H9 (cell line): Measurements from ENCODE around the gene THAP2. TPM values are rescaled to one million over a fixed set of nuclear protein-coding genes. Genes with fewer than 3 reads are reported as not detected.
A peak's percentile ranks its signal among the peaks of the same experiment; 100 is the strongest.

Experiments used
- DNase-seq: peaks from one replicate; pipeline ENCODE4 v3.0.0-alpha.2; 2017
- H2AFZ ChIP-seq: one replicate; pipeline ENCODE4 v1.6.1; 2013; ENCODE audit warnings: mild to moderate bottlenecking, low read length, control low read depth, moderate library complexity
- H2AK5ac ChIP-seq: 2 replicates; pipeline ENCODE4 v1.6.1; 2013; ENCODE audit warnings: low read length, control low read depth, mixed read lengths; ENCODE audit not compliant: insufficient read length
- H2BK120ac ChIP-seq: one replicate; pipeline ENCODE4 v1.6.1; 2013; ENCODE audit warnings: low read depth, mild to moderate bottlenecking, low read length, control low read depth, inconsistent platforms; ENCODE audit not compliant: poor library complexity, severe bottlenecking
- H2BK12ac ChIP-seq: 2 replicates; pipeline ENCODE4 v1.6.1; 2013; ENCODE audit warnings: low read length, control low read depth, mixed read lengths, low read depth; ENCODE audit not compliant: insufficient read length
- H2BK15ac ChIP-seq: 2 replicates; pipeline ENCODE4 v1.6.1; 2013; ENCODE audit warnings: low read depth, low read length, control low read depth
- H2BK20ac ChIP-seq: one replicate; pipeline ENCODE4 v1.6.1; 2013; ENCODE audit warnings: low read depth, mild to moderate bottlenecking, low read length, control low read depth, inconsistent platforms; ENCODE audit not compliant: poor library complexity, severe bottlenecking
- H2BK5ac ChIP-seq: 2 replicates; pipeline ENCODE4 v1.6.1; 2013; ENCODE audit warnings: low read length, control low read depth, mixed read lengths; ENCODE audit not compliant: insufficient read length
- H3K14ac ChIP-seq: 2 replicates; pipeline ENCODE4 v1.6.1; 2013; ENCODE audit warnings: low read length, control low read depth; ENCODE audit not compliant: insufficient read depth
- H3K18ac ChIP-seq: 2 replicates; pipeline ENCODE4 v1.6.1; 2013; ENCODE audit warnings: low read depth, mild to moderate bottlenecking, mixed read lengths, low read length, control low read depth; ENCODE audit not compliant: insufficient read length
- H3K23ac ChIP-seq: 2 replicates; pipeline ENCODE4 v1.6.1; 2013; ENCODE audit warnings: low read length, control low read depth, mixed read lengths, low read depth; ENCODE audit not compliant: insufficient read length
- H3K23me2 ChIP-seq: 2 replicates; pipeline ENCODE4 v1.6.1; 2013; ENCODE audit warnings: low read depth, mild to moderate bottlenecking, mixed read lengths, low read length, control low read depth; ENCODE audit not compliant: insufficient read length, poor library complexity, severe bottlenecking
- H3K27ac ChIP-seq: 2 replicates; pipeline ENCODE4 v1.5.1; 2013; ENCODE audit warnings: low read length, control low read depth, mixed read lengths, low read depth; ENCODE audit not compliant: insufficient read length
- H3K27me3 ChIP-seq: 2 replicates; pipeline ENCODE4 v1.6.1; 2013; ENCODE audit warnings: low read length, control low read depth, inconsistent platforms; ENCODE audit not compliant: insufficient read depth
- H3K4ac ChIP-seq: 2 replicates; pipeline ENCODE4 v1.6.1; 2013; ENCODE audit warnings: low read depth, mild to moderate bottlenecking, control low read depth, inconsistent platforms, low read length, moderate library complexity
- H3K4me1 ChIP-seq: 2 replicates; pipeline ENCODE4 v1.6.1; 2013; ENCODE audit warnings: low read length, control low read depth, inconsistent platforms; ENCODE audit not compliant: insufficient read depth
- H3K4me2 ChIP-seq: 2 replicates; pipeline ENCODE4 v1.6.1; 2013; ENCODE audit warnings: low read length, control low read depth, mixed read lengths; ENCODE audit not compliant: insufficient read length, insufficient read depth
- H3K56ac ChIP-seq: 2 replicates; pipeline ENCODE4 v1.6.1; 2013; ENCODE audit warnings: low read depth, mild to moderate bottlenecking, mixed read lengths, low read length, control low read depth; ENCODE audit not compliant: insufficient read length
- H3K79me1 ChIP-seq: 2 replicates; pipeline ENCODE4 v1.6.1; 2013; ENCODE audit warnings: low read depth, mild to moderate bottlenecking, moderate library complexity, low read length, control low read depth, inconsistent platforms; ENCODE audit not compliant: insufficient read depth, poor library complexity, severe bottlenecking
- H3K79me2 ChIP-seq: 2 replicates; pipeline ENCODE4 v1.6.1; 2013; ENCODE audit warnings: low read length, control low read depth, inconsistent platforms; ENCODE audit not compliant: insufficient read depth
- H3K9ac ChIP-seq: 2 replicates; pipeline ENCODE4 v1.6.1; 2013; ENCODE audit warnings: low read length, control low read depth, mixed read lengths; ENCODE audit not compliant: insufficient read length; ENCODE audit errors: extremely low read depth
- H3K9me3 ChIP-seq: one replicate; pipeline ENCODE4 v1.6.1; 2013; ENCODE audit warnings: low read depth, low read length, inconsistent platforms; ENCODE audit not compliant: control insufficient read depth
- H3T11ph ChIP-seq: one replicate; pipeline ENCODE4 v1.6.1; 2013; ENCODE audit warnings: mild to moderate bottlenecking, low read length, control low read depth, inconsistent platforms
- H4K20me1 ChIP-seq: one replicate; pipeline ENCODE4 v1.6.1; 2013; ENCODE audit not compliant: control insufficient read depth, insufficient read length, insufficient read depth
- H4K5ac ChIP-seq: 2 replicates; pipeline ENCODE4 v1.6.1; 2013; ENCODE audit warnings: low read depth, mild to moderate bottlenecking, mixed read lengths, low read length, control low read depth; ENCODE audit not compliant: insufficient read length
- H4K8ac ChIP-seq: replicated peaks from 2 replicates; pipeline ENCODE4 v1.6.1; 2013; ENCODE audit warnings: low read length, control low read depth, mixed read lengths, low read depth; ENCODE audit not compliant: insufficient read length
- H4K91ac ChIP-seq: 2 replicates; pipeline ENCODE4 v1.6.1; 2013; ENCODE audit warnings: low read depth, mild to moderate bottlenecking, moderate library complexity, mixed read lengths, low read length, control low read depth; ENCODE audit not compliant: insufficient read length
- H3K27ac Mint-ChIP-seq, 3 experiments: 2 replicates in 2 of 3; 3 replicates in 1 of 3; pipeline ENCODE4 v1.8.0; 2020 to 2021; ENCODE audit warnings: mixed read lengths in 3 of 3, mild to moderate bottlenecking in 1 of 3, moderate library complexity in 1 of 3
- H3K27me3 Mint-ChIP-seq: 2 replicates; pipeline ENCODE4 v1.8.0; 2021; ENCODE audit warnings: low read depth, mild to moderate bottlenecking, moderate library complexity, mixed read lengths
- H3K36me3 Mint-ChIP-seq, 3 experiments: 2 replicates in 2 of 3; 3 replicates in 1 of 3; pipeline ENCODE4 v1.8.0; 2020 to 2021; ENCODE audit warnings: low read depth in 3 of 3, mixed read lengths in 3 of 3; ENCODE audit not compliant: insufficient read depth in 1 of 3
- H3K4me1 Mint-ChIP-seq, 2 experiments: 2 replicates each; pipeline ENCODE4 v1.8.0; 2020; ENCODE audit warnings: mixed read lengths in 2 of 2
- H3K4me3 Mint-ChIP-seq, 2 experiments: 2 replicates in 1 of 2; 3 replicates in 1 of 2; pipeline ENCODE4 v1.8.0; 2020 to 2021; ENCODE audit warnings: mild to moderate bottlenecking in 2 of 2, mixed read lengths in 2 of 2, moderate library complexity in 1 of 2
- H3K9me3 Mint-ChIP-seq, 2 experiments: 2 replicates in 1 of 2; 3 replicates in 1 of 2; pipeline ENCODE4 v1.8.0; 2020; ENCODE audit warnings: mild to moderate bottlenecking in 2 of 2, mixed read lengths in 2 of 2, moderate library complexity in 1 of 2
- CTCF ChIP-seq: fragments of 200-600 bp; sonication (generic); conservative IDR thresholded peaks from 3 replicates; pipeline ENCODE4 v1.8.0; 2021; ENCODE audit warnings: antibody characterized with exemption, mild to moderate bottlenecking
- WGBS: extraction: QIAGEN DNeasy Blood & Tissue Kit; methylation state at CpG from one replicate; pipeline ENCODE4 v1.1.7; 2013; ENCODE audit warnings: missing lambda C conversion rate, low lambda C conversion rate, mixed read lengths; ENCODE audit not compliant: insufficient read length; ENCODE audit errors: extremely low coverage; 5-methylcytosine and 5-hydroxymethylcytosine counted together
- long read RNA-seq: library from polyadenylated mRNA; unstranded; transcript quantifications from one replicate; pipeline ENCODE4 v2.0.0, GENCODE V29; 2020
- total RNA-seq: library from RNA; stranded (reverse); gene quantifications from 2 replicates; pipeline ENCODE4 v1.2.1, GENCODE V29; 2021

The THAP2 gene
- 2.5 and 3.7 TPM in 2 replicates for total RNA-seq
- long read RNA-seq, full-length matches to known transcripts = 6 of 12 reads
- long read RNA-seq, partial matches to known transcripts = 1 of 12 reads
- long read RNA-seq, other reads (novel, unspliced or antisense) = 5 of 12 reads

DNA sequence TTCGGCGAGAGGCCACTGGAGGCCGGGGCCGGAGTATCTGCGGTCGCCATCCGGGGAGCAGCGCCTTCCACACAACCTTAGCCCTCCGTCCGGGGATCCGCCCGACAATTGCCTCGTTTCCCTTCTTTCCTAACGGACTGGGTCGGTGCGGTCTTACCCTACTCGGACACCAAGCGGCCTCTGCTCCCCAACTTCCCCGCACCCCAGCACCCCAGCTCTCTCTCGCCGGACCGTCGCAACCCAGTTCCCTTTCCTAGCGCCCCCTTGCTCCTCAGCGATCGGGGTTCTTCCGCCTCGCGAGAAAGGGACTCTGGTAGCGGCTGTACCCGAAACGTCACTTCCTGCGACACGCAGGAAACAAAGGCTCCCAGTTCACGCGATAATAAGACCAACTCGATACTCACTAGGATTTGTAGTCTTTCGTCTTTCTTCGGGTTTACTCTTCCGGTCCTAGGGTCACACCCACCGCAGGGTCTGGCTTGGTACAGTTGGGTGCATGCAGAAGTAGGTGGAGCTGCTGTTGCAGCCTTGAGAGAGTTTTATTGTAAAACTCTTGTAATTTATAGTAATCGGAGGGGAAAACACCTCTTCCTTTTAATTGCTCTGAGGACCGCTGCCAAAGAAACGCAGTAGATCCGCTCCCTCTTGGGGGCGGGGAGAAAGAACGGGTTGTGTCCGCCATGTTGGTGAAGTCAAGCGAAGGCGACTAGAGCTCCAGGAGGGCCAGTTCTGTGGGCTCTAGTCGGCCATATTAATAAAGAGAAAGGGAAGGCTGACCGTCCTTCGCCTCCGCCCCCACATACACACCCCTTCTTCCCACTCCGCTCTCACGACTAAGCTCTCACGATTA is at the start of gene THAP2, which contains the start of gene ZFC3H1:
Gene THAP2 (plus strand): TSS at position 741 of the 850 bp plus-strand sequence. CDS start 209 bp downstream, outside the sequence.
Gene ZFC3H1 (minus strand): TSS at position 288 of the 850 bp plus-strand sequence. CDS start 238 bp downstream, at position 50.
- no peaks in the 10 kb centered on the region for H4K20me1 ChIP-seq
- H2AFZ ChIP-seq = peak within 1 kb of the TSS; percentile 68
- H3K79me2 ChIP-seq = peaks cover 17% of the 10 kb centered on the region; the same call in 1 of the 2 replicates
- H3K4me1 ChIP-seq = no peaks in the 10 kb centered on the region
- peak within 1 kb of the TSS; percentile 84 for H3K56ac ChIP-seq
- H3K14ac ChIP-seq = peak within 1 kb of the TSS; percentile 100
- H2AK5ac ChIP-seq = no peak within 1 kb of the TSS
- H3K4me1 Mint-ChIP-seq = peaks cover 17 to 26% of the 10 kb centered on the region in 2 experiments
- H3K18ac ChIP-seq = peak within 1 kb of the TSS; percentile 99
- H3K4me2 ChIP-seq = peak within 1 kb of the TSS; percentile 81
- H3K4me3 Mint-ChIP-seq = peak within 1 kb of the TSS; percentile 99 to 100
- peak; percentile 98 for DNase-seq
- no peak within 1 kb of the TSS for H2BK15ac ChIP-seq
- TF ChIP-seq CTCF = peak; percentile 27; the same call in 2 of the 3 replicates
- peaks cover 3% of the 10 kb centered on the region for H3K23me2 ChIP-seq
- H3K36me3 Mint-ChIP-seq = peaks cover 16 to 32% (median 19%) of the 10 kb centered on the region in 3 experiments; a peak in 6 of 7 replicates
- peak within 1 kb of the TSS; percentile 95 for H3K27ac ChIP-seq
- peak within 1 kb of the TSS; percentile 42 for H4K91ac ChIP-seq
- peak within 1 kb of the TSS; percentile 97 for H4K5ac ChIP-seq
- H2BK12ac ChIP-seq = peak within 1 kb of the TSS; percentile 29
- no peak within 1 kb of the TSS for H2BK20ac ChIP-seq
- H3T11ph ChIP-seq = peak within 1 kb of the TSS; percentile 83
- peak within 1 kb of the TSS; percentile 45 for H3K23ac ChIP-seq
- peak within 1 kb of the TSS; percentile 85 for H4K8ac ChIP-seq
- H3K27ac Mint-ChIP-seq = peak within 1 kb of the TSS; percentile 99 to 100 (median 100)
- H3K27me3 Mint-ChIP-seq = peaks cover 2% of the 10 kb centered on the region; the same call in 1 of the 2 replicates
- no peak within 1 kb of the TSS for H3K4ac ChIP-seq
- H2BK120ac ChIP-seq = peak within 1 kb of the TSS; percentile 71
- H3K27me3 ChIP-seq = no peaks in the 10 kb centered on the region
- peaks cover 0 to 3% of the 10 kb centered on the region in 2 experiments; a peak in 1 of 5 replicates for H3K9me3 Mint-ChIP-seq
- H3K79me1 ChIP-seq = no peaks in the 10 kb centered on the region
- no CpG with 5 or more reads among the region's 57 CpGs for WGBS
- peak within 1 kb of the TSS; percentile 96 for H2BK5ac ChIP-seq
- H3K9ac ChIP-seq = peak within 1 kb of the TSS; percentile 100
- H3K9me3 ChIP-seq = no peaks in the 10 kb centered on the region
